ENCODE results near the gene BTBD9.

GRCh38 chr6:38355519-38355918 lies 284.2 kb downstream of the BTBD9 start:
- no peak for TF ChIP-seq CTCF (IDR thresholded peaks at IDR 0.05)
- TF ChIP-seq POLR2A (IDR thresholded peaks at IDR 0.05): no peak

Data from Peyer's patch (tissue), 4 donors.